Adrenal gland (tissue), 12 donors: ENCODE data around the gene CDH5. TPM values are rescaled to one million over a fixed set of nuclear protein-coding genes. Genes with fewer than 3 reads are reported as not detected.

ENCODE experiments used
- DNase-seq, 7 donors: peaks; one replicate each; pipeline ENCODE4 v3.0.0-alpha.2; 2019 to 2020
- H3K27ac ChIP-seq, 5 donors: fragments of 200-600 bp; sonication (generic) in 4 of 5; 1 replicate in 3 of 5; 2 replicates in 2 of 5; pipeline versions ENCODE4 v1.5.1 to v1.8.0; 2016 to 2020; ENCODE audit warnings: mild to moderate bottlenecking in 1 of 5
- H3K27me3 ChIP-seq: fragments of 200-600 bp; 2 replicates; pipeline ENCODE4 v1.8.0; 2021
- H3K36me3 ChIP-seq, 2 donors: fragments of 200-600 bp; replicated peaks in 1 of 2; 1 replicate in 1 of 2; 2 replicates in 1 of 2; pipeline versions ENCODE4 v1.5.1 to v1.8.0; 2018 to 2022
- H3K4me1 ChIP-seq, 2 donors: fragments of 200-600 bp; replicated peaks in 1 of 2; 1 replicate in 1 of 2; 2 replicates in 1 of 2; pipeline versions ENCODE4 v1.5.1 to v1.8.0; 2018 to 2021
- H3K4me3 ChIP-seq, 4 donors: fragments of 200-600 bp; sonication (generic) in 3 of 4; one replicate each; pipeline ENCODE4 v1.5.1; 2016 to 2018
- H3K9me3 ChIP-seq, 3 donors: fragments of 200-600 bp; sonication (generic) in 1 of 3; replicated peaks in 1 of 3; 1 replicate in 2 of 3; 2 replicates in 1 of 3; pipeline versions ENCODE4 v1.5.1 to v1.8.0; 2016 to 2021
- POLR2A ChIP-seq, 2 donors: fragments of 450-650 bp; IDR thresholded peaks; one replicate each; pipeline ENCODE4 v1.6.1; 2017; ENCODE audit warnings: antibody characterized with exemption in 2 of 2, mild to moderate bottlenecking in 2 of 2, moderate library complexity in 1 of 2
- WGBS, 4 donors: extraction: QIAGEN DNeasy Blood & Tissue Kit in 2 of 4; methylation state at CpG; one replicate each; pipeline versions ENCODE4 v1.1.5 to v1.1.7; 2013 to 2017; 5-methylcytosine and 5-hydroxymethylcytosine counted together
- intact Hi-C, 2 donors: fragments of 100-400 bp; cut with DNase I; formaldehyde crosslinking; loops; one replicate each; pipeline versions ENCODE4 v1.14.1 to v1.15.0; 2022 to 2023
- polyA plus RNA-seq, 3 donors: library from polyadenylated mRNA; stranded (reverse); fragments of 200-250 nt in 2 of 3; fragments of 350-450 nt in 1 of 3; fragmentation: Illumina TruSeq in 1 of 3; extraction: RNeasy Lipid Tissue Mini Kit (QIAGEN cat#74804) in 1 of 3; gene quantifications; one replicate each; pipeline ENCODE4 v1.2.3, GENCODE V29; 2013 to 2014
- total RNA-seq, 9 donors: library from RNA; depleted of rRNA in 4 of 9; stranded (reverse); fragments of >200 nt in 4 of 9; fragments of 120-200 nt in 1 of 9; fragmentation: NEBNext Ultra II Directional in 1 of 9; extraction: Animal tissue kit (Norgen Biotek cat#: 25700) in 1 of 9; gene quantifications; one replicate each; pipeline versions ENCODE4 v1.1.0 to v1.2.4, GENCODE V29; 2013 to 2023
- TF ChIP-seq, protein P1 (sequence below), 6 experiments: fragments of 450-650 bp in 4 of 6; fragments of 200-600 bp in 2 of 6; sonication (generic) in 1 of 6; IDR thresholded peaks; 1 replicate in 5 of 6; 2 replicates in 1 of 6; pipeline versions ENCODE4 v1.5.1 to v1.8.0; 2016 to 2021; ENCODE audit warnings: antibody characterized with exemption in 6 of 6, mild to moderate bottlenecking in 2 of 6, moderate library complexity in 1 of 6
- donor health status: healthy with polysubstance abuse.
- donor health status: Bipolar disorder and iron deficiency.
- donor health status: DM: yes; HTN: yes; CAD: no.
- donor health status: DM: no; HTN: no; CAD: no.
- donor health status: DM: no; HTN: no; CAD: no.
- donor health status: DM: yes; HTN: yes; CAD: no.

CDH5 gene
- total and polyA plus RNA-seq, 12 donors, result 13.8 to 50.9 (median 28.4) TPM

DNA sequence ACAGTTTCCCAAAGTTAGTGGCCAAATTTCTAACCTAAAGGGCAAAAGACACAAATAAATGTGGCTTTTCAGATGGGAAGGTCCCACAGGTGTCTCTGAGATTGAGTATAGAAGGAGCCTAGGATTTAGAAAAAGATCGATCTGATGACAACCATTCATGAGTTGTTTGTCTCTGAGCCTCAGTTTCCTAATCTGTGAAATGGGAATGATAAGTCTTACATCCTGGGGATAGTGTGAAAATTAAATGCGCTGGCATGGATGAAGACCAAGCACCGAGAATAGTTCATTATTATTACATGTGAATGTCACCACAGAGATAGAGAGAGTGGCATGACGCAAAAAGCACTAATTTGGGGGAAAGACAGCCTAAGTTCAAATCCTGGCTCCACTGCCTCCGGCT, 7.2 kb downstream of the CDH5 start:
- no peak for TF ChIP-seq POLR2A (IDR thresholded peaks at IDR 0.05)
- TF ChIP-seq, protein P1, sequence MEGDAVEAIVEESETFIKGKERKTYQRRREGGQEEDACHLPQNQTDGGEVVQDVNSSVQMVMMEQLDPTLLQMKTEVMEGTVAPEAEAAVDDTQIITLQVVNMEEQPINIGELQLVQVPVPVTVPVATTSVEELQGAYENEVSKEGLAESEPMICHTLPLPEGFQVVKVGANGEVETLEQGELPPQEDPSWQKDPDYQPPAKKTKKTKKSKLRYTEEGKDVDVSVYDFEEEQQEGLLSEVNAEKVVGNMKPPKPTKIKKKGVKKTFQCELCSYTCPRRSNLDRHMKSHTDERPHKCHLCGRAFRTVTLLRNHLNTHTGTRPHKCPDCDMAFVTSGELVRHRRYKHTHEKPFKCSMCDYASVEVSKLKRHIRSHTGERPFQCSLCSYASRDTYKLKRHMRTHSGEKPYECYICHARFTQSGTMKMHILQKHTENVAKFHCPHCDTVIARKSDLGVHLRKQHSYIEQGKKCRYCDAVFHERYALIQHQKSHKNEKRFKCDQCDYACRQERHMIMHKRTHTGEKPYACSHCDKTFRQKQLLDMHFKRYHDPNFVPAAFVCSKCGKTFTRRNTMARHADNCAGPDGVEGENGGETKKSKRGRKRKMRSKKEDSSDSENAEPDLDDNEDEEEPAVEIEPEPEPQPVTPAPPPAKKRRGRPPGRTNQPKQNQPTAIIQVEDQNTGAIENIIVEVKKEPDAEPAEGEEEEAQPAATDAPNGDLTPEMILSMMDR (IDR thresholded peaks at IDR 0.05), result no peak
- Histone ChIP-seq H3K9me3 (no peaks in the 10 kb centered on the region), H3K27me3 (no peaks in the 10 kb centered on the region), H3K27ac (no peak overlapping the region), H3K4me3 (no peak overlapping the region), H3K36me3 (no peaks in the 10 kb centered on the region), H3K4me1 (no peaks in the 10 kb centered on the region)
- WGBS, 4 donors, result 84 to 89% (median 87%) methylated on average over 5 of the region's 5 CpGs
- DNase-seq, result no peak
- intact Hi-C loops, result no loop called here

DNA sequence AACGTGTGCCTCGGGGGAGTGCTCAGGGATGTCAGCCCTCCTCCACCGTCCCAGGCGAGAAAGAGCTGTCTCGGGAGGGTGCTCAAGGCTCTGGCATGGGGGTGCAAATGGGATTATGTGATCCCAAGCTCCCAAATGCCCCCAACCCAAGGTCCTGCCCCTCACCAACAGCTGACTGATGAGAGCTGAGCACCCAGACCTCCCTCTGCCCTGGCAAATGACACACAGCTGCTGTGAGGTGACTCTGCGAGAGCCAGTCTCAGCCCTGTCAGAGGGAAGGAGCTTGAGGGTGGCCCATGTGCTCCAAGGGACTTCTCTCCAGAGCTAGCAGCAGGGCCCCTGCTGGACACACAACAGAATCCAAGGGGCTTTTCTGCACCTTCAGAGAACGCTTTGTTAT, 7.7 kb downstream of the CDH5 start:
- intact Hi-C loops, result no loop called here
- TF ChIP-seq, protein P1 (IDR thresholded peaks at IDR 0.05), result no peak
- TF ChIP-seq POLR2A (IDR thresholded peaks at IDR 0.05), result no peak
- no peak overlapping the region for H3K4me3 ChIP-seq
- H3K27me3 ChIP-seq, result no peaks in the 10 kb centered on the region
- no peak for DNase-seq
- no peaks in the 10 kb centered on the region for H3K9me3 ChIP-seq
- WGBS, 4 donors, result 68 to 92% (median 80%) methylated on average over 6 to 7 of the region's 7 CpGs
- no peaks in the 10 kb centered on the region for H3K36me3 ChIP-seq
- H3K27ac ChIP-seq, result no peak overlapping the region
- H3K4me1 ChIP-seq, result no peaks in the 10 kb centered on the region

DNA sequence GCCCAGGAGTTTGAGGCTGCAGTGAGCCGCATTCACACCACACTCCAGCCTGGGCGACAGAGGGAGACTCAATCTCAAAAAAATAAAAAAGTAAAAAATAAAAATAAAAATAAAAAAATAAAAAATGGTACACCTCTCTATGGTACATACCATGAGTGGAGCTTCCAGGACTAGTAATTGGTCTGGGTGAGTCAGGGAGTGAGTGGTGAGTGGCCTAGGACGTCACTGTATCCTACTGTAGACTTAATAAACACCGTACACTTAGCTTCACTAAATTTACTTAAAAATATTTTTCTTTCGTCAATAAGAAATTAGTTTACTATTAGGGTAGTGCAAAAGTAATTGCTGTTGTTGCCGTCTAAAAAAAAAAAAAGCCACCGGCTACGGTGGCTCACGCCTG, 9.0 kb downstream of the CDH5 start:
- DNase-seq, result no peak
- WGBS, 4 donors, result 83 to 93% (median 91%) methylated on average over 9 of the region's 9 CpGs
- H3K4me1 ChIP-seq, result no peaks in the 10 kb centered on the region
- intact Hi-C loops, result no loop called here
- no peaks in the 10 kb centered on the region for H3K36me3 ChIP-seq
- H3K27ac ChIP-seq, result no peak overlapping the region
- H3K9me3 ChIP-seq, result no peaks in the 10 kb centered on the region
- TF ChIP-seq POLR2A (IDR thresholded peaks at IDR 0.05), result no peak
- TF ChIP-seq, protein P1 (IDR thresholded peaks at IDR 0.05), result no peak
- H3K27me3 ChIP-seq, result no peaks in the 10 kb centered on the region
- no peak overlapping the region for H3K4me3 ChIP-seq

DNA sequence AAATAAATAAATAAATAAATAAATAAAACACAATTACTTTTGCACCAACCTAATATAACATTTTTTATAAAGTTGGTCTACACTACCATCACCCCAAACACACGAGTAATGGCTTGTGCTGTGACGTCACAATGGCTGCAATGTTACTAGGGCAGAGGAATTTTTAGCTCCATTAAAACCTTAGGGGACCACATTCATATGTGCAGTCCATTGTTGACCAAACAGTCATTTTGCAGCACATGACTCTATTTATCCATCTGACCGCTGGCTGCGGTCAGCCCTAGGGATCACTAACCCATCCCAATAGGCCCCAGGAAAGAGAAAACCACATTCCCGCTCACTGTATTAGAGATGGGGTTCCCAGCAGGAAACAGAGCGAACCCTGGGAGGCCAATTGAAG, 9.6 kb downstream of the CDH5 start:
- peak overlapping the region in 1 of 5 donors; percentile 29 for H3K27ac ChIP-seq
- TF ChIP-seq, protein P1 (IDR thresholded peaks at IDR 0.05), result no peak
- TF ChIP-seq POLR2A (IDR thresholded peaks at IDR 0.05), result no peak
- no peaks in the 10 kb centered on the region for H3K27me3 ChIP-seq
- WGBS, 4 donors, result 88 to 90% (median 89%) methylated on average over 5 to 6 of the region's 6 CpGs
- DNase-seq, result no peak
- H3K36me3 ChIP-seq, result no peaks in the 10 kb centered on the region
- no peaks in the 10 kb centered on the region for H3K4me1 ChIP-seq
- H3K4me3 ChIP-seq, result no peak overlapping the region
- no peaks in the 10 kb centered on the region for H3K9me3 ChIP-seq
- intact Hi-C loops, result no loop called here
